H1 (cell line): ENCODE results near the gene PTPRF. TPM values are rescaled to one million over a fixed set of nuclear protein-coding genes. Genes with fewer than 3 reads are reported as not detected.

ENCODE experiments used
- CTCF ChIA-PET: fragments of 300-600 bp; sonication (Branson Sonifier 250); formaldehyde crosslinking; loops from one replicate; lab custom pipeline; 2021; ENCODE audit not compliant: partially characterized antibody; lab: Charles Lee
- POLR2A ChIA-PET: fragments of 300-600 bp; sonication (Branson Sonifier 250); formaldehyde crosslinking; loops from one replicate; lab custom pipeline; 2021; ENCODE audit warnings: inconsistent platforms; ENCODE audit not compliant: partially characterized antibody; lab: Charles Lee
- DNase-seq, 2 experiments: peaks; one replicate each; pipeline versions ENCODE4 v3.0.0 to v3.0.0-alpha.2; 2010 to 2022; ENCODE audit warnings: low spot score in 2 of 2, low read depth in 1 of 2, mixed read lengths in 1 of 2
- FAIRE-seq: peaks from 2 replicates; lab custom pipeline; 2011; peaks lifted over from hg19 to GRCh38; lab: Jason Lieb, UNC
- H2AFZ ChIP-seq: 2 replicates; pipeline ENCODE4 v1.8.1; 2012; ENCODE audit warnings: low read length, inconsistent platforms
- H2AK5ac ChIP-seq: 2 replicates; pipeline ENCODE4 v1.6.1; 2013; ENCODE audit warnings: low read depth, low read length
- H2BK120ac ChIP-seq: replicated peaks from 2 replicates; pipeline ENCODE3; 2013; ENCODE audit warnings: low read depth, low read length, inconsistent platforms
- H2BK12ac ChIP-seq: 2 replicates; pipeline ENCODE4 v1.6.1; 2013; ENCODE audit warnings: low read depth, low read length
- H2BK15ac ChIP-seq: 2 replicates; pipeline ENCODE4 v1.6.1; 2013; ENCODE audit warnings: low read length
- H2BK20ac ChIP-seq: 2 replicates; pipeline ENCODE4 v1.6.1; 2013; ENCODE audit warnings: low read length
- H2BK5ac ChIP-seq: 2 replicates; pipeline ENCODE4 v1.6.1; 2013; ENCODE audit warnings: low read depth, low read length
- H3K14ac ChIP-seq: 2 replicates; pipeline ENCODE4 v1.6.1; 2013; ENCODE audit warnings: inconsistent platforms; ENCODE audit not compliant: insufficient read length
- H3K18ac ChIP-seq: 2 replicates; pipeline ENCODE4 v1.6.1; 2013; ENCODE audit warnings: low read length; ENCODE audit errors: extremely low read depth
- H3K23ac ChIP-seq: 2 replicates; pipeline ENCODE4 v1.6.1; 2013; ENCODE audit warnings: inconsistent platforms; ENCODE audit not compliant: insufficient read length
- H3K23me2 ChIP-seq: 2 replicates; pipeline ENCODE4 v1.6.1; 2013; ENCODE audit warnings: low read depth, low read length
- H3K27ac ChIP-seq: 2 replicates; pipeline ENCODE4 v1.6.1; 2011; ENCODE audit warnings: low read depth, low read length, inconsistent platforms
- H3K27me3 ChIP-seq, 4 experiments: replicated peaks in 1 of 4; 1 replicate in 1 of 4; 2 replicates in 3 of 4; pipeline versions ENCODE4 v1.6.1 to v1.8.1; 2011 to 2013; ENCODE audit warnings: low read length in 3 of 4, mild to moderate bottlenecking in 3 of 4, inconsistent platforms in 2 of 4, mixed read lengths in 2 of 4, moderate library complexity in 1 of 4; ENCODE audit not compliant: control insufficient read depth in 3 of 4, insufficient read depth in 3 of 4; ENCODE audit errors: extremely low read depth in 1 of 4
- H3K36me3 ChIP-seq, 4 experiments: 2 replicates each; pipeline versions ENCODE4 v1.6.1 to v1.8.1; 2011 to 2013; ENCODE audit warnings: mild to moderate bottlenecking in 4 of 4, low read length in 3 of 4, moderate library complexity in 2 of 4, control low read depth in 1 of 4, inconsistent platforms in 1 of 4; ENCODE audit not compliant: insufficient read depth in 4 of 4, control insufficient read depth in 2 of 4
- H3K4ac ChIP-seq: replicated peaks from 2 replicates; pipeline ENCODE3; 2013; ENCODE audit warnings: low read length, low read depth, mixed read lengths, inconsistent platforms; ENCODE audit not compliant: insufficient read length
- H3K4me1 ChIP-seq, 4 experiments: replicated peaks in 1 of 4; 1 replicate in 1 of 4; 2 replicates in 3 of 4; pipeline versions ENCODE4 v1.6.1 to v1.8.1; 2011 to 2013; ENCODE audit warnings: low read length in 3 of 4, inconsistent platforms in 2 of 4, mixed read lengths in 1 of 4; ENCODE audit not compliant: insufficient read depth in 4 of 4, control insufficient read depth in 3 of 4
- H3K4me2 ChIP-seq, 2 experiments: 2 replicates each; pipeline versions ENCODE4 v1.6.1 to v1.8.1; 2011 to 2013; ENCODE audit warnings: low read depth in 2 of 2, low read length in 2 of 2, control low read depth in 1 of 2, inconsistent platforms in 1 of 2, mild to moderate bottlenecking in 1 of 2; ENCODE audit not compliant: insufficient read depth in 1 of 2
- H3K4me3 ChIP-seq, 4 experiments: fragments of 200-600, 300-600 bp in 1 of 4; sonication (generic), shearing (Covaris generic), sonication (Bioruptor Twin) in 1 of 4; 2 replicates each; pipeline versions ENCODE4 v1.5.1 to v1.8.1; 2011 to 2016; ENCODE audit warnings: low read length in 4 of 4, low read depth in 3 of 4, control low read depth in 2 of 4, inconsistent platforms in 2 of 4, mild to moderate bottlenecking in 2 of 4, mixed read lengths in 1 of 4, moderate library complexity in 1 of 4; ENCODE audit not compliant: insufficient read depth in 2 of 4; ENCODE audit errors: extremely low read depth in 1 of 4
- H3K56ac ChIP-seq: replicated peaks from 2 replicates; pipeline ENCODE3; 2013; ENCODE audit warnings: low read depth, mild to moderate bottlenecking, mixed read lengths, low read length, inconsistent platforms; ENCODE audit not compliant: insufficient read length
- H3K79me1 ChIP-seq: 2 replicates; pipeline ENCODE4 v1.6.1; 2013; ENCODE audit warnings: low read depth, low read length, control low read depth
- H3K79me2 ChIP-seq, 2 experiments: 2 replicates each; pipeline versions ENCODE4 v1.6.1 to v1.8.1; 2012 to 2013; ENCODE audit warnings: low read length in 2 of 2, mild to moderate bottlenecking in 2 of 2, inconsistent platforms in 1 of 2; ENCODE audit not compliant: insufficient read depth in 2 of 2, control insufficient read depth in 1 of 2
- H3K9ac ChIP-seq, 4 experiments: replicated peaks in 1 of 4; 1 replicate in 1 of 4; 2 replicates in 3 of 4; pipeline versions ENCODE4 v1.6.1 to v1.8.1; 2011 to 2013; ENCODE audit warnings: low read depth in 3 of 4, low read length in 3 of 4, control low read depth in 2 of 4, mild to moderate bottlenecking in 2 of 4, moderate library complexity in 2 of 4, inconsistent platforms in 1 of 4; ENCODE audit errors: extremely low read depth in 1 of 4
- H3K9me3 ChIP-seq, 2 experiments: 2 replicates each; pipeline versions ENCODE4 v1.6.1 to v1.8.1; 2012 to 2013; ENCODE audit warnings: mild to moderate bottlenecking in 2 of 2, moderate library complexity in 2 of 2, control low read depth in 1 of 2, inconsistent platforms in 1 of 2, low read depth in 1 of 2, low read length in 1 of 2, mixed read lengths in 1 of 2; ENCODE audit not compliant: insufficient read depth in 2 of 2
- H4K20me1 ChIP-seq, 2 experiments: replicated peaks in 1 of 2; 2 replicates each; pipeline versions ENCODE3 to v1.8.1; 2011 to 2013; ENCODE audit warnings: inconsistent platforms in 2 of 2, low read length in 2 of 2, mild to moderate bottlenecking in 1 of 2; ENCODE audit not compliant: insufficient read depth in 2 of 2, control insufficient read depth in 1 of 2
- H4K5ac ChIP-seq: 2 replicates; pipeline ENCODE4 v1.6.1; 2013; ENCODE audit warnings: low read length, low read depth, mixed read lengths, inconsistent platforms; ENCODE audit not compliant: insufficient read length
- H4K8ac ChIP-seq: 2 replicates; pipeline ENCODE4 v1.8.0; 2013; ENCODE audit warnings: mild to moderate bottlenecking, moderate library complexity, low read length, inconsistent platforms; ENCODE audit not compliant: insufficient read depth; ENCODE audit errors: extremely low read depth
- H4K91ac ChIP-seq: replicated peaks from 2 replicates; pipeline ENCODE3; 2013; ENCODE audit warnings: low read length, mixed read lengths, inconsistent platforms; ENCODE audit not compliant: insufficient read length
- E2F6 ChIP-seq: IDR thresholded peaks from 2 replicates; pipeline ENCODE4 v1.6.1; 2012; ENCODE audit warnings: inconsistent platforms
- EGR1 ChIP-seq: IDR thresholded peaks from 2 replicates; pipeline ENCODE4 v1.6.1; 2011; ENCODE audit warnings: low read depth, low read length, borderline replicate concordance
- FOSL1 ChIP-seq: IDR thresholded peaks from 2 replicates; pipeline ENCODE4 v1.6.1; 2011; ENCODE audit warnings: mild to moderate bottlenecking, low read depth, low read length, moderate library complexity; ENCODE audit not compliant: insufficient read depth
- GABPA ChIP-seq: IDR thresholded peaks from 2 replicates; pipeline ENCODE4 v1.6.1; 2011; ENCODE audit warnings: mild to moderate bottlenecking, low read length, moderate library complexity, borderline replicate concordance; ENCODE audit not compliant: insufficient read depth
- HDAC2 ChIP-seq, 2 experiments: fragments of 300-600 bp in 1 of 2; sonication (generic) in 1 of 2; IDR thresholded peaks; 2 replicates each; pipeline ENCODE4 v1.6.1; 2011 to 2012; ENCODE audit warnings: low read depth in 2 of 2, low read length in 2 of 2, mild to moderate bottlenecking in 2 of 2, moderate library complexity in 2 of 2, borderline replicate concordance in 1 of 2, inconsistent platforms in 1 of 2
- JUN ChIP-seq: IDR thresholded peaks from 2 replicates; pipeline ENCODE4 v1.6.1; 2011; ENCODE audit warnings: low read depth, mild to moderate bottlenecking, improper control_type of control experiment, low read length
- KDM5A ChIP-seq: fragments of 200-600 bp; IDR thresholded peaks from 2 replicates; pipeline ENCODE4 v1.7.1; 2012; ENCODE audit warnings: mild to moderate bottlenecking, low read length, inconsistent platforms, mixed read lengths
- NRF1 ChIP-seq: IDR thresholded peaks from 2 replicates; pipeline ENCODE4 v1.6.1; 2011; ENCODE audit warnings: mild to moderate bottlenecking, low read depth, low read length, improper control_type of control experiment
- PHF8 ChIP-seq: fragments of 200-600 bp; sonication (generic); conservative IDR thresholded peaks from 2 replicates; pipeline ENCODE4 v1.7.1; 2012; ENCODE audit warnings: low read depth, mild to moderate bottlenecking, inconsistent platforms, low read length, moderate library complexity
- POLR2A ChIP-seq, 2 experiments: IDR thresholded peaks; 1 replicate in 1 of 2; 2 replicates in 1 of 2; pipeline ENCODE4 v1.6.1; 2011; ENCODE audit warnings: low read depth in 2 of 2, low read length in 2 of 2, mild to moderate bottlenecking in 2 of 2; ENCODE audit errors: control extremely low read depth in 1 of 2
- RAD21 ChIP-seq, 2 experiments: IDR thresholded peaks in 1 of 2; conservative IDR thresholded peaks in 1 of 2; 2 replicates each; pipeline ENCODE4 v1.6.1; 2011; ENCODE audit warnings: low read depth in 2 of 2, low read length in 2 of 2, improper control_type of control experiment in 1 of 2, inconsistent platforms in 1 of 2, mild to moderate bottlenecking in 1 of 2, moderate library complexity in 1 of 2
- RFX5 ChIP-seq: IDR thresholded peaks from 2 replicates; pipeline ENCODE4 v1.6.1; 2011; ENCODE audit warnings: low read depth, low read length, improper control_type of control experiment, borderline replicate concordance
- SP1 ChIP-seq: IDR thresholded peaks from 2 replicates; pipeline ENCODE4 v1.6.1; 2011; ENCODE audit warnings: low read depth, low read length
- TAF1 ChIP-seq: IDR thresholded peaks from 2 replicates; pipeline ENCODE4 v1.6.1; 2011; ENCODE audit warnings: mild to moderate bottlenecking, low read depth, low read length
- WGBS, 2 experiments: shearing (Covaris generic) in 1 of 2; methylation state at CpG; one replicate each; pipeline versions ENCODE4 v1.1.6 to v1.1.7; 2013 to 2015; ENCODE audit warnings: low lambda C conversion rate in 2 of 2, mixed read lengths in 2 of 2, inconsistent platforms in 1 of 2, low coverage in 1 of 2, missing lambda C conversion rate in 1 of 2; ENCODE audit not compliant: insufficient replicate concordance in 2 of 2, insufficient coverage in 1 of 2, insufficient read length in 1 of 2; ENCODE audit errors: extremely low coverage in 1 of 2, missing lambda C conversion rate in 1 of 2; 5-methylcytosine and 5-hydroxymethylcytosine counted together
- polyA plus RNA-seq, 7 experiments: library from polyadenylated mRNA; depleted of rRNA in 3 of 7; stranded (reverse) in 5 of 7; unstranded in 2 of 7; fragments of >200 nt in 5 of 7; fragments of 200-250 nt in 2 of 7; gene quantifications; 1 replicate in 5 of 7; 2 replicates in 1 of 7; 4 replicates in 1 of 7; pipeline versions ENCODE4 v1.2.1 to v1.2.3, GENCODE V29; 2011 to 2013; ENCODE audit warnings: missing spikeins in 2 of 7, mixed read lengths in 2 of 7
- total RNA-seq: library from RNA; stranded (reverse); fragmentation: NEBNext Ultra II Directional; extraction: Animal tissue kit (Norgen Biotek cat#: 25700); gene quantifications from 2 replicates; pipeline ENCODE4 v1.2.1, GENCODE V29; 2021

Gene PTPRF
- total and polyA plus RNA-seq, 2 of the 8 experiments (the other 6 are each of a cell fraction or from before 2014, with no cell fraction given), result 136 to 231 TPM

- H3K27ac ChIP-seq, result no peak overlapping the region
- no peaks in the 10 kb centered on the region for H3K4me1 ChIP-seq
- 95% methylated on average over 13 of the region's 13 CpGs; no CpG with 5 or more reads in 1 of the 2 experiments for WGBS, 2 experiments
- no peak overlapping the region for H4K5ac ChIP-seq
- no peak overlapping the region for H3K23ac ChIP-seq
- CTCF ChIA-PET, result interaction anchor here (0.7 to 1.1 kb wide), 8 partner anchors 10 to 74 kb away, joined by 3 to 4 read pairs (median 3); no protein-coding TSS in a partner anchor
- no peaks in the 10 kb centered on the region for H3K27me3 ChIP-seq
- H2BK15ac ChIP-seq, result no peak overlapping the region
- DNase-seq, result no peak
- H4K20me1 ChIP-seq, result peaks cover 0 to 18% of the 10 kb centered on the region in 2 experiments
- no peak overlapping the region for H2BK5ac ChIP-seq
- H3K4me3 ChIP-seq, result no peak overlapping the region
- H2BK12ac ChIP-seq, result no peak overlapping the region
- no peak overlapping the region for H4K8ac ChIP-seq
- no peaks in the 10 kb centered on the region for H3K79me1 ChIP-seq
- H4K91ac ChIP-seq, result no peak overlapping the region
- no peak overlapping the region for H3K18ac ChIP-seq
- no peak overlapping the region for H3K4me2 ChIP-seq
- peaks cover 36 to 60% (median 58%) of the 10 kb centered on the region in 4 experiments for H3K36me3 ChIP-seq
- H3K23me2 ChIP-seq, result no peaks in the 10 kb centered on the region
- H3K14ac ChIP-seq, result no peak overlapping the region
- no peaks in the 10 kb centered on the region for H3K79me2 ChIP-seq
- H2AK5ac ChIP-seq, result no peak overlapping the region
- H3K56ac ChIP-seq, result no peak overlapping the region
- H2AFZ ChIP-seq, result no peak overlapping the region
- H3K9me3 ChIP-seq, result no peaks in the 10 kb centered on the region
- no peak overlapping the region for H2BK120ac ChIP-seq
- no peak overlapping the region for H2BK20ac ChIP-seq
- H3K4ac ChIP-seq, result no peak overlapping the region
- no peak overlapping the region for H3K9ac ChIP-seq
- POLR2A ChIA-PET, result interaction anchor here (1.1 to 1.6 kb wide), 3 partner anchors 8 to 53 kb away, joined by 3 to 5 read pairs (median 4); no protein-coding TSS in a partner anchor
- no peak for FAIRE-seq
- TF ChIP-seq PHF8 (no peak), E2F6 (no peak), EGR1 (no peak), RFX5 (no peak), HDAC2 (IDR thresholded peaks at IDR 0.05; ENCODE audit: borderline replicate concordance in 1 of 2, low read depth in 2 of 2, low read length in 2 of 2) (no peak), KDM5A (no peak), RAD21 (IDR thresholded peaks at IDR 0.05 in 1 of 2, conservative IDR thresholded peaks at IDR 0.05 in 1 of 2; ENCODE audit: low read depth in 2 of 2, low read length in 2 of 2) (no peak), POLR2A (IDR thresholded peaks at IDR 0.05; ENCODE audit: control extremely low read depth in 1 of 2, low read depth in 2 of 2, low read length in 2 of 2) (no peak), FOSL1 (no peak), SP1 (no peak), TAF1 (no peak), JUN (no peak), GABPA (no peak), NRF1 (no peak)
Observed at GRCh38 chr1:43606624-43607023, 75.9 kb downstream of the PTPRF start.
